Frontal cortex (tissue), 4 donors: ENCODE data around the gene STK33. TPM values are rescaled to one million over a fixed set of nuclear protein-coding genes. Genes with fewer than 3 reads are reported as not detected.
"Not testable (repeated sequence)": the region's sequence is repeated elsewhere in the genome, so short reads cannot be mapped to it uniquely, and the experiment has no call there.

Source experiments
- DNase-seq, 2 donors: peaks; one replicate each; pipeline ENCODE4 v3.0.0; 2012; ENCODE audit warnings: low spot score in 2 of 2
- FAIRE-seq: peaks from 2 replicates; lab custom pipeline; 2012; peaks lifted over from hg19 to GRCh38; lab: Jason Lieb, UNC
- total RNA-seq: library from RNA; depleted of rRNA; stranded (reverse); fragments of >200 nt; gene quantifications from one replicate; pipeline ENCODE4 v1.2.3, GENCODE V29; 2014
- donor health status: control.
- donor health status: control.
- donor health status: control.

Gene STK33
- total RNA-seq, 1 donor from 2014 or later: 7.3 TPM

DNA sequence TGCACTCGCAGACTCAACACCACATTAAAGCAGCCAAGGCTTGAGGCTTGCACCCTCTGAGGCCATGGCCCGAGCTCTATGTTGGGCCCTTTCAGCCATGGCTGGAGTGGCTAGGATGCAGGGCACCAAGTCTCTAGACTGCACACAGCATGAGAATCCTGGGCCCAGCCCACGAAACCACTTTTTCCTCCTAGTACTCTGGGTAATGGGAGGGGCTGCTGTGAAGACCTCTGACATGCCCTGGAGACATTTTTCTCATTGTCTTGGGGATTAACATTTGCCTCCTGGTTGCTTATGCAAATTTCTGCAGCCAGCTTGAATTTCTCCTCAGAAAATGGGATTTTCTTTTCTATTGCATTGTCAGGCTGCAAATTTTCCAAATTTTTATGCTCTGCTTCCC, 127.1 kb downstream of the STK33 start:
- DNase-seq, FAIRE-seq: not testable (repeated sequence)

DNA sequence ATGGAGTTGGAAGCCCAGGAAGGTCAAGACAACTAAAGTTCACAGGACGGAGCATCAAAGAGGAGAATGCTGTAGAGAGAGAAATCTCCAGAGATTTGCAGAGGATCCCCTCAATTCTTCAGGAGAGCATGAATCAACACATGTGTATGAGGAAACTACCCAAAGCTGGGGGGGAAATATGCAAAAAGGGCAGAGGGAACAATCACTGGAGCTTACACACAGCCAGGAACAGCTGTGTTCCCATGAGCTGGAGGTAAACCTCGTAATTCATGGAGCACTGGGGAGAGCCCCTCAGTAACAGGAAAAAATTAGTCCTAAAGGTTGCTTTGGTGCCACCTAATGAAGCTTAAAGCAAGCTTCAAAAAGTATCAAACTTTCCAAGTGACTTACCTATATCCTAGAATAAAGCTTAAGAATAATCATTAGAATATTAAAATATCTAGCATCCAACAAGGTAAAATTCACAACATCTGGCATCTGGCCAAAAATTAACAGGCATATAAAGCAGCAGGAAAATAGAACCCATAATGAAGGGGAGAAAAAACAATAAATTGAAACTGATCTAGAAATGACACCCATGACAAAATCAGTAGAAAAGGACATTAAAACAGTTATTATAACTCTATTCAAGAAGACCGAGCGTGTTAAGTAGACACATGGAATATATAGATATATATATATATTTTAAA, 134.2 kb downstream of the STK33 start:
- FAIRE-seq (no peak), DNase-seq (no peak)

DNA sequence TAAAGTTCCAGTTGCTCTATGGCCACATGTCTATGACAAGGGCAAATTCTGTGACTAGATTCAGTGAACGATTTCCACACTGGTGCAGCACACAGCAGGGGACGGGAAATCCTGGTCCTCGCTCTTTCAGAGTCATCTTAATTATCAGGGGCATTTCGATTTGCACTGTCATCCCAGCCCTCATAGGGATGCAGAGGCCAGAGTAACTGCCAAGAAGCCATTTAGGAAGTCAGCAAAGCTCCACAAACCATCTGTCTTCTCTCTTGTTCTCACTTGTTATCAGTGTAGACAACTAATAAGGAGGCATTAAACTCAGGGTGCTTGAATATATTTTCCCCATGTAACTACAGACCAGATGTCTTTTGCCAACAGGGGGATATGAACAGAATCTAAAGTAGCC, 151.7 kb downstream of the STK33 start:
- FAIRE-seq: no peak

DNA sequence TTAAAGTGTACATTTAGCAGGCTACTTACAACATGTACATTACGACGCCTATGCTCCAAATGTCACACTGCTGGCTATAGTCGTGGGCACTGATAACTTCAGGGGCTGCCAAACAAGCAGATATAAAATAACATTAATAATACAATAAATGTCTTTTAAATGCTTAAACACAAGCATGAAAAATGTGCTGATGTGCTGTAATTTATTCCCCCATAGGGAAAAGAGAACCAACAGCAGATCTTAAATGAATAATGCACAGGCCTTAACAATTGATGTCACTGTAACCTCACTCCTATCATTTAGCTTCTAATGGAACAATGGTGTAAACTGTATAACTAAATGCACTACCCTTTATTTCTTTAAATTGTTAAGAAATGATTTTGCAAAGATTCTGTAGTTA, 153.4 kb downstream of the STK33 start:
- no peak for DNase-seq

More for the DNA sequence above, 151.7 kb downstream of the STK33 start:
- DNase-seq: no peak

DNA sequence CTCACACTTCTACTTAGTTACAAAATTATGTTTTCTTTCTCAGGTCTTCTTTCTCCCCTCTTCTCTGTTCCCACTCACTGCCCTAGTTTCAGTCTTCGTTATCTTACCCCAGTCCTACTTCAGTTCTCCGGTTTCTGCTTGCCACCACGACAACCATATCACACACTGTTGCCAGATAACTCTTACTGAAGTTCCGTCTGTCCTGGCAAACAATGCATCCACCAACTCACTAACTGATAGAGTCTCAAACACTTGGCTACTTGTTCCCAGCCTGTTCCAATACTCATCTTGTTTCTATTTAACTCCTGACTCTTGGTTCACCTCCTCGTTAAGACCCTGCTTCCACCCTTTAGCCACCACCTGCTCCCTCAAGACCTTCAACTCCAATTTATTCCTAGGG, 164.5 kb downstream of the STK33 start:
- no peak for DNase-seq
- FAIRE-seq: no peak

More for the DNA sequence above, 153.4 kb downstream of the STK33 start:
- FAIRE-seq: no peak

DNA sequence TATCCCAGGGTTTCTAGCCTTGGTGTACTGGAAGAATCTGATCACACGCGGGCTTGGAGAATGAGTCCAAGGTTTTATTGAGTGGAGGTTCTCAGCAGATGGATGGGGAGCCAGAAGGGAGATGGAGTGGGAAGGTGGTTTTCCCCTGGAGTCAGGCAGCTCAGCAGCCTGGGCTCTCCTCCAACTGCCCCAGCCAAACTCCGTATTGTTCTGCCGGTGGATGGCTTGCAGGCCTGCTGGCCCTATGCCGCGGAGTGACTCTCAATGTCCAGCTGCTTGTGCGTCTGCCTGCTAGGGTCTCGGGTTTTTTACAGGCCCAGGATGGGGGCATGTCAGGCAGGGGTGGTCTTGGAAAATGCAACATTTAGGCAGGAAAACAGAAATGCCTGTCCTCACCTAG, 168.0 kb downstream of the STK33 start:
- no peak for FAIRE-seq
- no peak for DNase-seq

DNA sequence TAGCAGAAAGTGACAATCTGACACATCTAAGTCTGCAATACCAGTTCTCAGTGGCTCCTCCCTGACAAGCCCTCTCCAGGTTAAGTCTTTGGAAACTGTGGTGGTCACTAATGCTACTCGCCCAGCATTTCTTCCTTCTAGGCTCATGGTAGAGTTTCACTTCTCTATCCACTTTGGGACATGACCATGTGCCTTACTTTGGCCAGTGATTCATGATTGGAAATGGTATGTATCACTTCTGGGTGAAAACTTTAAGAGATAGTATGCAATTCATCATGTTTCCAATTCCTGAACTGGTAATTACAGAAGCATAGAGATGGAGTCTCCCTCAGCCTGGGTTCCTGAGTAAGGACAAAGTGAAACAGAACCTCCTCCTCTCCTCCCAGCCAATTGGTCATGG, 178.8 kb downstream of the STK33 start:
- DNase-seq (no peak), FAIRE-seq (no peak)

DNA sequence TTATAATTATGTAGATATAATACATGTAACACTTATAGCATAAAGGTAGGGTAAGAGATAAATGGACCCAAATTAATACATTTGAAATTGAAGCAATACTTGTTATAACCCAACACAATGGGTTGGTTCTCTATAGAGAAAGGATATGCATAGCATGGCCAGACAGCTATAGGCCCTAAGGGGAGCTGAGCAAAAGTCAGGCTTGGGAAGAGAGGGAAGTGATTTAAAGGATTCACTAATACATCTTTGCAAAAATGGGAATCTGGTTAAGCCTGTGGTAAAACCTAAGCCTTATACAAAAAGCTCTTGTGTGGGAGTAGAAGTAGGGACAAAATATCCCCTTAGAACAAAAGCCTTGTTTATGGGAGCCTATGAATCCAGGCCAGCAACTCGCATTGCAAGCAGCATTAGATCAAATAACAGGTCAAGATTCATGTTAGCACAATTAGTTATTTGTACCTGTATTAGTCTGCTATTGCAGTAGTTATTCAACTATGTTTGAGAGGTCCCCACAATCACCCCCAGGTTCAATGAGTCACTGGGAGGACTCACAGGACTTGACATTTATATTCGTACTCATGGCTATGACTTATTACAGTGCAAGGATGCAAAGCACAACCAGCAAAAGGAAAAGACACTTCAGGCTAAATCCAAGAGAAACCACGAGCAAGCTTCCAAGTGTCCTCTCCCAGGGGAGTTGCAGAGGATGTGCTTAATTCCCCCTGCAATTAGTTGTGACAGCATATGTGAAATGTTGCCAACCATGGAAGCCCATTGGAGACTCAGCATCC, 185.7 kb downstream of the STK33 start:
- no peak for DNase-seq
- no peak for FAIRE-seq

DNA sequence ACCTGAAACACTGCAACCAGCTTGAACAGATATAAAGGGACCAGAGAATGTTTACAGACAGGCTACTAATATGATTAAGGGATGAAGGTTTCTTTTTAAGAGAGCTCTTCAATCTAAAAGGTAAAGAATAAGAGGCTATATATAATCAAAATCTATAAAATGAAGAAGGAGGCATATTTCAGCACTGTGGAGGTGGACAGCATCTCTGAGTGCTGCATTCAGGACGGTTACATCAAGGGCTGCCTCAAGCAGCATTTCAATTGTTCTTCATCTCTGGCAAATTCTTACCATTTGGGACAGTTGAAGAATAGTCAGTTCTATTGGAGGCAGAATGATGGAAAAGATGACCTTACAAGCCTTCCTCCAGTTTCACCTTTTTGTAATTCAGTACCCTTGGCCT, 190.7 kb downstream of the STK33 start:
- FAIRE-seq (no peak), DNase-seq (no peak)

DNA sequence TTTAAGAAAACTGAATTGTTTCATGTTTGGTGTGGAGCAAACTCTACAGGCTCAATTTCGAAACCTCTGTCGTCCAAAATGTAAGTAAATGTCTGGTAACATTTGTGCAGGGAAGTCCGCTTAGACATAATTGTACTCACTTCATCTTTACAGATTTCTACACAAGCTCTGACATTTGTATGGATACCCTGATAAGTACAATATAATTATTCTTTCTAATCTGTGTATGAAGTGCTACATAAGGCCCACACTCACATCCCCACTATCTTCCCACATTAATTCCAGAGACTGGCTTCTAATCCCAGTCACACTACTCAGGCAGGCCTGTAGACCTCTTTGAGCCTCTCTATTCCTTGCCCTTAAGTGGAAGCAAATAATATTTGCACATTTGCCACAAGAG, 201.1 kb downstream of the STK33 start:
- FAIRE-seq: no peak

DNA sequence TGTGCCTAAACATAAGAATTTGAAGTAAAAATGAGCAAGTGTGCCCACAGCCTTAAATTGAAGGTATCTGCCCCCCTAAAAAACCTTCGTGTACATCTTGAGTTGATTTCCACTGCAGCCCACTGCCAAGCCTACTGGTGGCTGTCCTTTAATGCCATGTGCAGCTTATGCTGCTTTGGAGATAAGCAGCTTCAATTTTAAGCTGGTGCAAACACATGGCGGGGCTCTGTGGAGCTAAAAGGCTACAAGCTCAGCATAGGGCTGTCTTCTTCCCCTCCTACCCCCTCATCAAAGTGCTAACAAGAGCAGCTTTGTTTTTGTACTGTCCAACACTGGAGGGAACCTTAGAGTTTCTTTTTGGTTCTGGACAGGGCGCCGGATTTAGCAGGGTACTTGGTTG, 201.9 kb downstream of the STK33 start:
- DNase-seq (no peak), FAIRE-seq (no peak)

More for the DNA sequence above, 201.1 kb downstream of the STK33 start:
- no peak for DNase-seq

DNA sequence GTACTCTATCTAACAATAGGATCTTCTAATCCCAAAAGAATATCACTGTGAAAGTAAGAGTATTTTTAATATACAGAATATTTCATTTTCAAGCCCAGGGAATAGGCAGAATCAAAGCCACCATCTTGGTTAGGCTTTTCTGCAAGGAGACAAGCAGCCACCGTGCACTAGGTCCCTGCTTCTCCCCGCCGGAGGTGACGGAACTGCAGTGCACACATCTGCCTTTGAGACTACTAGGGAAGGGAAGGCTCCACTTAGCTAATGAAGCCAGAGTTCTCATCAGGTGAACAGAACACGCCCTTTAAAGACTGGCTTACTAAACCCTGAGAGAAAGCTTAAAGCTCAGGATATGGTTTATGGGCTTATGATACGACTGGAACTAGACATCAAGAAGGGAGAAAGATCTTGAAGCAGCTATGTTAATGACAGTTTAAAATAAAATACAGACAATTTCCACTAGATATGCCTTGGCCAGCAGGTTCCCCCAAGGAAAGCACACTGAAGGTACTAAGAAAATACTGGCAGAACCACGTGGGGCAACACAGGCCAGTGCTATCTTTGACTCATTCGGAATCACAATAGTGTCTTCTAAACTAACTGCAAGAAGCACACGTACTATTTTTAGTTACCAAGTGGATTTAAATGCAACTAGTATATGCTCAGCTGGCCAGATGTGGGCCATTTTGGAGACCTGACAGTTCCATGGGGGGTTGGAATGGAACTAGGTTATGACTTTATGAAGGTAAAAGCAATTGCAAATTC, 203.0 kb downstream of the STK33 start:
- DNase-seq: no peak
- FAIRE-seq: no peak

DNA sequence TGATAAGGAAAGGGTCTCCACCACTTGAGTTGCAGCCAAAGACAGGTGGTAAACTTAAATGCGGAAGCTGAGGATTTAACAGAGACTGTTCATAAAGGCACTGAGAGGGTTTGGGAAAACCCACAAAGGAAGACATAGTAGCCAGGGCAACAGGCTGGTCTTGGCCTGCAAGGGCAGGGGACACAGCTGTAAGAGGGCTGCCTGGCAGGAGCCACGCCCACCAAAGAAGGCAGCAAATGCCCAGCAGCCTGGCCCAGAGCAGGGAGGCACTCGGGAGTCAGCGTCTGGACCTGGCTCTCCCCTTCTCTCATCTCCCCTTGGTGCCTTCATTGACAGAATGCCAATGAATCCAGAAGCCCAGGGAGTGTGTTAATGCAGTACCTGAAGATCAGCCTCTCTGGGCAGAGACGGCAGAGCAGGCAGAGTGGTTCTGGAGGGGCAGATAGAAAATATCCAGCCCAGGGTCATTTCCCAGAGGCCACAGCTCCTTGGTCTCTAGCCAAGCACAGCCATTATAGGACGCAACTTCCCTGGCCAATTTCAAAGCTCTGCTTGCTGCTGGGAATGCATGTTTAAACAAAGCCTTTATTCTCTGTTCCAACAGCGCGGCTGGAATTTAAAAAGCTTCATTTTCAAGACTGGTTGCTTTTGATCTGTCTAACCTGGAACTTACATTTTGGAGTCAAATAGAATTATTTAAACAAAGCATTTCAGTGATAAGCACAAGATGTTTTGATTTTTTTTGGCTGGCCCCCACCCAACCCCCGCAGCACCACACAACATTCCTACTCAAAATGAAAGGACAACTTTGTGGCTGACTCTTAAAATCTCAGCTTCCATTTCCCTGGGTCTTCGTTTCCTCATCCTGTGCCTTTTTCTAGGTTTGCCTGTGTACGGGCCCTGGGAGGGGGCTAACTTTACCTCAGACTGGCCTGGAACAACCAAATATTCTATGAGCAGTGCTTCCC, 204.7 kb downstream of the STK33 start:
- FAIRE-seq: no peak
- DNase-seq: no peak

DNA sequence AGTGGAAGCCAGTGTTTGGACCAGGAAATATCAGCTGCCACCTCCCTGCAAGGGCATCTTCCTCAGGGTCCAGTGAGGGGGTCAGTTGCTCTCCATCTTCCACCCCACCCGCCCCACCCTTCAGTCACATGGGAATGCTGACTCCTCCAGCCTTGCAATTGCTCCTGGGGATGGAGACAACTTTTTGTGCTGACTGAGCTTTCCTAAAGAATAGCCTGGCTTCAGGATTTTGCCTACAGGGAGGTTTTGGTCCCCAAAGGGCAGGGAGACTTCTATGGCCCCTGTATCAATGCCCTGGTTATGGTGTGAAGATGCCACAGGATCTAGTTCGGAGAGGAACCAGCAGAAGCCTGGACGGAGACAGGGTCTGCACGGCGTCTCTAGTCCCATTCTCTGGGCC, 206.3 kb downstream of the STK33 start:
- no peak for DNase-seq
- FAIRE-seq: no peak

DNA sequence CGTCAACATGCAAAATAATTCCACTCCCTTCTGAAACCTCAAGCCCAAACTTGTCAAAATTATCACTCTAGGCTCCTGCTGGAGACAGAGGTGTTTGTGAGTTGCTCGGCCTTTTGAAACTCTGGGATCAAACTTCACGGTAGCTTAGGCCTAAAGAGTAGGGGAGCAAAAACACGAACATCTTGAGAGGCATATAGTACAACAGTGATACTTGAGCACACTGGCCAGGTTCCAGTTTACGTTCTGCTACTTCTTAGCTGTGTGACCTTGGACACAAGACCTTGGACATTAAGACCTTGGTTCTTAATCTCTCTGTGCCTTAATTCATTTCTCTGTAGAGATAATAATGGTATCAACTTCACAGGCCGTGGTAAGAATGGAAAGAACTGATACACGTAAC, 206.9 kb downstream of the STK33 start:
- FAIRE-seq: no peak
- DNase-seq: no peak

DNA sequence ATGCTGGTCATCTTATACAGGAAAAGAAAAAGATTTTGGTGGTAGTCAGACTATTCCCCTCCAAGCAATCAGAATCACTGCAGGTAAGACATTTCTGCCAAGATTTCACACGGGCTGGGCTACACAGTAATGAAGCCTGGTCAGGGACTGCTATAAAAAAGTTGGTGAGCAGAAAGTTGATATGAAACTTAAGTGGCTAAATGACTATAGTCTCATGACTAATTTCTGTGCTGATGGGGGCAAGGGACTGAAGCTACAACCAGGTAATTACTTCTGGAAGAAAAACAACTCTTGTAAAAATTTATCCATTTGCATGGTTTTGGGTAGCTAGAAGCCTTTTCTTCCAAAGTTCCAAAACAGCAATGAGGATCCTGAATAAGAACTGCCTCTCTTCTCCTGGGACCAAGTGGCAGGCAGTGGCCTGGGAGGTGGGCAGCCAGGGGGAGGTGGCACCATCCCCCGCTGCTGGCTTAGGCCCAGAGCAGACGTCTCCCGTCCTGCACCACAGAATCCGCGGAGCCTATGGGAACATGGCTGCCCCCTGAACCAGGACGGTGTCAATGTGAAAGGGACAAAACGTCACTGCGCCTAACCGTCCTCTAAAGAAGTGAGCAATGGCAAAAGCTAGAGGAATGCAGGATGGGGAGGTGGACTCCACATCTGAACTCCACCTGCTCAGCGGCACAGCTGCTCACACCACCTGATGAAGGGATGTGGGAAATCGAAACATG, 207.7 kb downstream of the STK33 start:
- FAIRE-seq (no peak), DNase-seq (no peak)

DNA sequence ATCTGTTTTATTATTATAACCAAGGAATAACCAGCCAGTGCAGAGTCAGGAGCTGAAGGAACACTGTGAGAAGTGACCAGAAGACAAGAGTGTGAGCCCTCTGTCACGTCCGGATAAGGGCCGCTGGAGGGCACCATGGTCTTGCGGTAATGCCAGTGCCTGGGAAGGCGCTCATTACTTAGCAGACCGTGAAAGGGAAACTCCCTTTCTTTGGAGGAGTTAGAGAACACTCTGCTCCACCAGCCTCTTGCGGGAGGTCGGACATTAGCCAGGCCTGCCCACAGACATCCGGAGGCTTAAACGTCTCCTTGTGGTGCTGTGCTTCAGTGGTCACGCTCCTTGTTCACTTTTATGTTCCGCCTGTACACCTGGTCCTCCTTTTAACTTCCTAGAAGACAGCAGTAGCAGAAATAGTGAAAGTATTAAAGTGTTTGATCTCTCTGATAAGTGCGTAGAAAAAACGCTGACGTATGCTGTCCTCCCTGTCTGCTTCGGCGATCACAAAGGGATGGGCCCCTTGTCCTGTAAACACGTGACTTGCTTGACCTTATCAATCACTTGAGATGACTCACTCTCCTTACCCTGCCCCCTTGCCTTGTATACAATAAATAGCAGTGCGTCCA, 209.7 kb downstream of the STK33 start:
- DNase-seq (no peak), FAIRE-seq (no peak)

DNA sequence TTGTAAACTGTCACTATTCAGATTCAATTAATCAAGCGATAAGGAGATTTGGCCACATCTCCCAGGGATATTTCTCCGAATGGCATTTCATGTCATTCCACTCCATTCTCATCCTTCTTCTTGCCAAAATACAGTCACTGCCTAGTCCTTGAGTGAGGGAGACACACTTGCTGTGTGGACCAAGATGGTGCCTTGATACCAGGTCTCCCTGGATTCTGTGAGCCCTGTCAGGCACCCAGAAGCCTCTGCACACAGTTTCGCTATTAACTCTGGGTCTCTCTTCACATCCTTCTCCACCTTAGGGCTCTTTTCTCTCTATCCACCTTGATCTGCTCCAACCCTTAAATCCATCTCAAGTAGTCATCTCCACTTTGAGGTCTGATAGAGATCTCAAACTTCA, 210.4 kb downstream of the STK33 start:
- FAIRE-seq: no peak

DNA sequence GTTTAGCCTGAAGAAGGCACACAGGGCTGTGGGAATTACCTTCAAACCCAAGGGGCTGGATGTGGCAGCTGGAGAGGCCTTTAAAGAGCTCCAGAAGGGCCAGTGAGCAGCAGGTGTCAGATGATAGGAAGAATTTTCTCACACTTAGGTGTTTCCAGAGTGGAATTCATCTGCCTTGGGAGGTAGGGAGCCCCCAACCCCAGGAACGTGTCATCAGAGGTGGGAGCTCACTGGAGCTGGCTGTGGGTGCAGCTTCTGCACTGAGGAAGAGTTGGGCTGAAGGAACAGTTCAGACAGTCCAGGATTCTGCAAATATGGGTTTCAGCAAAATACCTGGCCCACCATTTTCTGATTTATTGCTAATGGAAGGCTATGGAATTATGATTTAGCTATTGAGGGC, 210.8 kb downstream of the STK33 start:
- DNase-seq (no peak), FAIRE-seq (no peak)

More for the DNA sequence above, 210.4 kb downstream of the STK33 start:
- DNase-seq: no peak
